Adipocyte (in vitro differentiated cells): Measurements from ENCODE around the gene PUS3.
A peak's percentile ranks its signal among the peaks of the same experiment; 100 is the strongest.

ENCODE experiments used
- DNase-seq: peaks from one replicate; pipeline ENCODE4 v3.0.0-alpha.2; 2015; ENCODE audit warnings: low read depth
- H3K27me3 ChIP-seq: replicated peaks from 2 replicates; pipeline ENCODE4 v1.7.0; 2013; ENCODE audit warnings: mild to moderate bottlenecking, low read length, moderate library complexity; ENCODE audit not compliant: control insufficient read depth, insufficient read depth
- H3K36me3 ChIP-seq: 2 replicates; pipeline ENCODE4 v1.7.0; 2013; ENCODE audit warnings: low read length, mild to moderate bottlenecking, moderate library complexity; ENCODE audit not compliant: control insufficient read depth, insufficient read depth, severe bottlenecking
- H3K4me1 ChIP-seq: 2 replicates; pipeline ENCODE4 v1.7.0; 2013; ENCODE audit warnings: mild to moderate bottlenecking, low read length, moderate library complexity; ENCODE audit not compliant: control insufficient read depth, insufficient read depth
- H3K4me3 ChIP-seq: 2 replicates; pipeline ENCODE4 v1.7.0; 2013; ENCODE audit warnings: mild to moderate bottlenecking, low read length, moderate library complexity
- H3K9ac ChIP-seq: 2 replicates; pipeline ENCODE4 v1.7.0; 2013; ENCODE audit warnings: mild to moderate bottlenecking, low read length, moderate library complexity
- H3K9me3 ChIP-seq: 2 replicates; pipeline ENCODE4 v1.7.0; 2013; ENCODE audit warnings: mild to moderate bottlenecking, low read length, moderate library complexity; ENCODE audit not compliant: control insufficient read depth

Gene PUS3

DNA sequence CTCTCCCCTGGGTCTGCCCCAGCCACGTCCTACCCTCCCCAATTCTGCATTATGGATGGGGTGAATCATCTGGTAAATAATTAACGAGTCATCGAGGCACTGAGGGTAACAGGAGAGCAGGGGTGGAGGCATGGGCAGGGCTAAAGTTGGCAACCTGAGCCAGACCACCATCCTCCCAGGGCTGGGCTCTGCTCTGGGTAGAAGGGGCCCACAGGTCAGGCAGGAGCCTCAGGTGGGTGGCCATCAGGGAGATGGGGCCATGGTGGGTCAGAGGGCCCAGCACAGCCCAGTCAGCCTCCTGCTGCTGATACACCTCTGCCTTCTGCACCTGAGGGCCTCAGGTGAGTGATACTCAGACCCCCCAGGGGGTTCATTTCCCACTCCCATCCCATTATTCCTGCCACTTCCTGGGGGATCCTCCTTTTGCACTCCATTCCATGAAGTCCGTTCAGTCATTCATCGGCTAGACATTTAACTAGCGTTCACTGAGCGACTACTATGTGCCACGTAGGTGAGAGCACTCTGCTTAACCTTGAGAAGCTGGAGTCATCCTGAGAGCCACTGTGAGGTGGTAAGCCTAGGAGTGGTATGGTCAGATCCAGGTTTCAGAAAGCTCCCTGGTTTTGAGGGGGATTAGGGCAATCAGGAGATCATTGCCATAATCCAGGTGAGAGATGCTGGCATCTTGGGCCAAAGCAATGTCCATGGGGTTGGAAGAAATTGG is 43.0 kb upstream of the PUS3 start, which contains the start of gene VSIG10L2:
TSS of gene VSIG10L2 (plus strand) at position 248 of the 724 bp plus-strand sequence. CDS start at position 260, 12 bp downstream.
- Histone ChIP-seq H3K27me3 (no peaks in the 10 kb centered on the region), H3K9me3 (no peaks in the 10 kb centered on the region), H3K9ac (no peak within 1 kb of the TSS), H3K36me3 (no peaks in the 10 kb centered on the region), H3K4me1 (peaks cover 4% of the 10 kb centered on the region), H3K4me3 (no peak within 1 kb of the TSS)
- DNase-seq: no peak

DNA sequence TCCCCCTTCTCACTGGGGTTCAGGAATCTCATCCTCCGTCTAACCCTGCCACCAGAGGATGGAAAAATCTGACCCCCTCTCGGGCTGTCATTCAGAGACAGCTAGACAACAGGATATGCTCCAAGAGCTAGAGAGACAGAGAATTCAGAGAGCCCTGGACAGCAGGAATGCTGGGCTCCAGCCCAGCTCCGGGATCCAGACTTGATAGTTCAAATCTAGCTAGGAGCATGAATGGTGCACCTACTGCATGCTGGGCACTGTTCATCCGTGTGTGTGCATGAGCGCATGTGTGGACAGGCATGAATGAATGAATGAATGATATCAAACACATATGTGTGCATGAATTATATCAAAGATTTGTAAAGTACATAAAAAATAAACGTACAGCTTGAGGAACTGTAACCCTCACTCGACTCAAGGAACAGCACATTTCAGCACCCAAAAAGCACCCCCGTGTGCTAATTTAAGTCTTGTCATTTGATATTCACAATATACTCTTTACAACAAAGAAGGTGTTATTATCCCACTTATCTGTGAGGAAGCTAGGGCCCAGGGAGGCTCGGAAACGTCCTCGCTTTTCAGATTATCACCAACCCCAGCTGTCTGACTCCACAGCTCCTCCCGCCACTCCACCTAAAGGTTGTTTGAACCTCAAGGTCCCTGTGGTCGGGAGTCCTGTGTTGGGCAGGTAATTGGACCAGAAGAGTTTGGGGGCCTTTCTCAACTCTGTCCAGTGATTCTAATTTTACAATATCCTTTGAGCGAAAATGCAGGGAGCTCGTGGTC is 42.2 kb upstream of the PUS3 start:
- Histone ChIP-seq H3K36me3 (no peaks in the 10 kb centered on the region), H3K4me1 (no peaks in the 10 kb centered on the region), H3K4me3 (no peak overlapping the region), H3K9ac (no peak overlapping the region), H3K9me3 (no peaks in the 10 kb centered on the region), H3K27me3 (no peaks in the 10 kb centered on the region)
- DNase-seq: no peak

DNA sequence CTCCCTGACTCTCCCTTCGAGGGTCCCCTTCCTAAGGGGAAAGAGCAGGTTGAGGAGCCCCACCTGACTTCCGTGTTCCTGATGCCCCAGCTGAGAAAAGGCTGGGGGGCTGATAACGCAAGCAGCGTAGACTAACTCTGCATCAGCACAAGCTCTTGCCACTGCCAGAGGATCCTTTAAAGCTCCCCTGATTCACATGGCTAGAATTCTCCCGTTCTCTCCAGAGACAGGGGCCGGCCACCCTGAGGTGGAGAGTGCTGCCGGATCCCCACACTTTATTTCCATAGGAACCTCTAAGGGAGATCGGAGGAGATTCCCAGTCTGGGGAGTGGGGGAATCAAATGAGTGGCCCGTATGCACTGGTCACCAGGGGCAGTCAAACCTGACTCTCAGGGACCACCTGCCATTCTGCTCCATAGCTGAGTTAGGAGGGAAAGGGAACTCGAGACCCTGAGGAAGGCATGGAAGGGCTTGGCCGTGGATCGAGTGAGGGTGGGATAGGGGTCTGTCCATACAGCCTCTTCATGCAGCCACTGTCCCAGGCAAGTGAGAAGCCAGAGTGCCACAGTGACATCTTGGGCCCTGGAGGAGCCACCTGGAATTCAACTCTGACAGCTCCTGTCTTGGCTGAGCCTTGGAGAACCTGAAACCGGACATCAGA is 41.5 kb upstream of the PUS3 start:
- Histone ChIP-seq H3K4me3 (no peak overlapping the region), H3K9me3 (no peaks in the 10 kb centered on the region), H3K27me3 (no peaks in the 10 kb centered on the region), H3K9ac (no peak overlapping the region), H3K4me1 (no peaks in the 10 kb centered on the region), H3K36me3 (no peaks in the 10 kb centered on the region)
- DNase-seq: no peak

DNA sequence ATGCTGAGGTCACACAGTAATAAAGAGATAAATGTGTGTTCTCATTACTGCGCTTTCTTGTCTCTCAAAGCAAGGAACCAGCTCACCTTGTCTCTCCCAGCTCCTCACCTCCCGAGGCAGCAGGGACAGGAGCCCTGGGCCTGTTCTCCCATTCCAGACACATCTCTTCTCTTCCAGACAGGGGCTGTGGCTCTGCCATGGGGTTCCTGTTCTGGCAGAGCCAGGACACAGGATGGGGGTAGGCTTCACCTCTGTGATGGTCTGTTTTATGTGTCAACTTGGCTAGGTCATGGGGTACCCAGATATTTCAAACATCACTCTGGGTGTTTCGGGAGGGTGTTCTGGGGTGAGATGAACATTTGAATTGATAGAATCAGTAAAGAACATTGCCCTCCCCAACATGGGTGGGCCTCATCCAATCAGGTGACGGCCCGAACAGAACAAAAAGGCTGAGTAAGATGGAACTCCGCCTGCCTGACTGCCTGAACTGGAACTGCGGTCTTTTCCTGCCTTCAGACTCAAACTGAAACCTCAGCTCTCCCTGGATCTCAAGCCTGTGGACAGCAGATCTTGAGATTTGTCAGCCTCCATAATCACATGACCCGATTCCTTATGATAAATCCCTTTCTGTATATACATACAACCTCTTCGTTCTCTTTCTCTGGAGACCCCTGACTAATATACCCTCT is 40.8 kb upstream of the PUS3 start:
- Histone ChIP-seq H3K27me3 (no peaks in the 10 kb centered on the region), H3K4me3 (no peak overlapping the region), H3K4me1 (no peaks in the 10 kb centered on the region), H3K9ac (no peak overlapping the region), H3K9me3 (no peaks in the 10 kb centered on the region), H3K36me3 (no peaks in the 10 kb centered on the region)
- DNase-seq: no peak

DNA sequence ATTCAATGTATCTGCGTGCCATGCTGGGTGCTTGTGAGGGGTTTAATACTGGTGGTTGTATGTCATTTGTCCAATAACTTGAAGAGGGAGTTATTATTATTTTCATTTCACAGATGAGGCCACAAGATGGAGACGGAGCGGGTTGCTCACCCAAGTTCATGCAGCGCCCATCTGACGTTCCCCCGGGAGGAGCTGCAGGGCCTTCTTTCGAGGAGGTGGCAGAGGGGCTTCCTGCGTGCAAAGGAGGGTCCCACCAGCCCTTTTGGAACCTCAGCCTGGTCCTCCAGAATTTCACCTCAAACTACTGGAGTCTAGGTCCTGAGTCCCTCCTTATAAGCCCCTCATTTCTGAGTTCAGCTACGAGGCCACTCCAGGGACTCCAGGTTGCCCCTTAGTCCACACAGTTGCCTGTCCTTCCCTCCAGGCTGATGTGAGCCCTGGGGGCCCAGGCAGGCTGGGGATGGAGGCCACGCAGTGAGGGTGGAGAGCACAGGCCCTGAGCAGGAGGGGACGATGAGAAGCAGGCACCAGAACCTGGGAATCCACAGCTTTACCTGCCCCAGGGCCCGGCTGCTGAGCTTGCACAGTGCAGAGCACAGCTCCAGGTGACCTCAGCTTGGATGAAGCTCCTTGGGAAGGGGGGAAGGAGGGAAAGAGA is 39.9 kb upstream of the PUS3 start:
- Histone ChIP-seq H3K4me1 (no peaks in the 10 kb centered on the region), H3K36me3 (no peaks in the 10 kb centered on the region), H3K9ac (no peak overlapping the region), H3K9me3 (no peaks in the 10 kb centered on the region), H3K4me3 (no peak overlapping the region), H3K27me3 (no peaks in the 10 kb centered on the region)
- DNase-seq: no peak

DNA sequence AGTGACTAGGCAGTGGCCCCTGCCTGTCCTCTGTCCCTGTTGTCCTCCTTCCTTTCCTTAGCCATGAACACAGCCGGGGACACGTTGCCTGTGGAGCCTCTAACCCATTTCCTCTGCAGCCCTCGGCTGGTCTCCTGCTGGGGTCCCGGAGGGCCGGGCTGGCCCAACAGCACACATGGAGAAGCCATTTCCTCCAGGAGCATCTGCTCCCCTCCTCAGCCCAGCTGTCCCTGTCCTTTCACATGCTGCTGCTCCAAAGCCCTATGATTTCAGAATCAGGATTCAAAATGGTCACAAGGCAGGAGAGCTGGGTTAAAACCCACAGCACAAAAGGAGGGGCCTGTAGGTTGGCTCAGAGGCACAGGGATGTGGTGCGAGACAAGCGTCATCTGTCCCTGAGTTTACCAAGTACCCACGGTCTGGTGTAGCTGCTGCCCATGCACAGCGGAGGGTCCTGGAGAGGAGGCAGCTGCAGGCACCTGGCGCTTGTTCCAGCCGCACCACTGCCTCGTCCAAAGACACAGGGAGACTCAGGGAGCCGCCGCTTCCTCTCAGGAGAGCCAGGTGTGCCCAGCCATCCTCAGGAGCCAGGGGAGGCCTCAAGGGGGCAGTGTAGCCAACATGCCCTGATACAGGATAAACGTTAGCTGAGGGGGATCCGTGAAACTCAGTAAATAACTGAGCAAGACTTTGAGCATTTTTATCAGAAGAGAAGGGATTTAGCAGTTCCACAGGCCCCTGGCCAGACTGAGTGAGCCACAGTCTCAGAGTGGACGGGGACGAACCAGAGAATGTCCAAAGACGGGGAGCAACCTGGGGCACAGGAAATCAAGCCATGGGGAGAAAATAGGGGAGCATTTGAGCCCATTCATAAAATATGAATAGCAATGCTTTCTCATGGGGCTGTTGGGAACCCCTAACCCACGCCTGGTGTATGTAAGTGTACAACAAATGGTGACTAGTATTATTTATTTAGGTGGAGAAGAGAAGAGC is 38.9 kb upstream of the PUS3 start:
- Histone ChIP-seq H3K4me3 (no peak overlapping the region), H3K9ac (no peak overlapping the region), H3K27me3 (no peaks in the 10 kb centered on the region), H3K4me1 (no peaks in the 10 kb centered on the region), H3K36me3 (no peaks in the 10 kb centered on the region), H3K9me3 (no peaks in the 10 kb centered on the region)
- peak; percentile 34 for DNase-seq

DNA sequence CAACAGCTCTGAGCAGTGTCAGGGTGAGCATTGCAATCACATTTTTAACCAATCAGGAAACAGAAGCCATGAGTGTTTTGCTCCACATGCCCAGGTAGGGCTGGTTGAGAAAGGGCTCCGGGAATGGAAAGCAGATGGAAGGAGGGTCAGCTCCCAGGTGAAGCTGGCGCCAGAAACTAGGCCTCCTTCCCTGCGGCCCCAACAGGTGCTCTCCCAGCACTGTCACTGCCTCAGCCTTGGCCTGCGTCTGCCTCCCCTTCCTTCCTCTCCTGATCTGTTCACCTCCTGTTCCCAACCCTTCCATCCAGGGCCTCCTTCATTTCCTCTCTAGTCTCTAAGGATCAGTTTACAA is 38.2 kb upstream of the PUS3 start:
- Histone ChIP-seq H3K36me3 (no peaks in the 10 kb centered on the region), H3K9ac (no peak overlapping the region), H3K4me1 (no peaks in the 10 kb centered on the region), H3K9me3 (no peaks in the 10 kb centered on the region), H3K4me3 (no peak overlapping the region), H3K27me3 (no peaks in the 10 kb centered on the region)
- no peak for DNase-seq

DNA sequence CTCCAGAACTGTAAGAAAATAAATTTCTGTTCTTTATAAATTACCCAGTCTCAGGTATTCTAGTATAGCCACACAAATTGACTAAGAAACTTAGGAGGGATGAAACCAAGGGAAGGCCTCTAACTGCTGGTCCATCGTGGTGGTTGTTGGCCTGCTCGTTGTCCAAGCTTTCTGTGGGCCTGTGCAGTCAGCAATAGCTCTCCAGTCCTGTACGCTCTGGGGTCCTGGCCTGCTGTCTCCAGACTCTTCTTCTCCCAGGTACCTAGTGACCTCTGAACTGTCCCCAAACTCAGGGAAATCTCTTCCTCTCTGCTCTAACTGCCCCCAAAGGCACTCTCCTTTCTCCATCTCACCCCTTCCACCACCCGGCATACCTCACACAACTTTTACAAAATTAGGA is 37.1 kb upstream of the PUS3 start:
- no peaks in the 10 kb centered on the region for H3K27me3 ChIP-seq
- no peaks in the 10 kb centered on the region for H3K4me1 ChIP-seq
- no peaks in the 10 kb centered on the region for H3K9me3 ChIP-seq
- DNase-seq: no peak
- no peak overlapping the region for H3K4me3 ChIP-seq
- no peaks in the 10 kb centered on the region for H3K36me3 ChIP-seq
- no peak overlapping the region for H3K9ac ChIP-seq

DNA sequence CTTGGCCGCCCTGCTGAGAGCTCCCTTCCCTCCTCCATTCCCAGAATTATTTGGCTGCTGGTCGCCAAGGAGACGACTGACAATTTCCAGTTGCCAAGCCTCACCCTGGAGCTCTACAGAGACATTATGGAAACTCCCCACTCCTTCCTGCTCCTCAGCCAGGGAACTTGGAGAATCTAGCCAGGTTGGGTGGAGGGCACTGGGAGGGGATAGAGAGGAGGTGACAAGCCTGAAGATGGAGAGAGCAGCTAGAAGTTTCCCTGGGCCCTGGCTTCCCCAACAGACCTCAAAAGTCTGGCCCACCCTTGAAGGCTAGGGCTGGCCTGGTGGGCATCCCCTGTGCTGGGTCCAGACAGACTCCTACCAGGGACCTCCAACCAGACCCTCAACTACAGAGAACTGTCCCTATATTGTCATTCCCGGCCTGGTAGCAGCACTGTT is 36.1 kb upstream of the PUS3 start:
- H3K36me3 ChIP-seq: no peaks in the 10 kb centered on the region
- no peaks in the 10 kb centered on the region for H3K27me3 ChIP-seq
- no peaks in the 10 kb centered on the region for H3K9me3 ChIP-seq
- no peak overlapping the region for H3K4me3 ChIP-seq
- no peaks in the 10 kb centered on the region for H3K4me1 ChIP-seq
- DNase-seq: no peak
- no peak overlapping the region for H3K9ac ChIP-seq

DNA sequence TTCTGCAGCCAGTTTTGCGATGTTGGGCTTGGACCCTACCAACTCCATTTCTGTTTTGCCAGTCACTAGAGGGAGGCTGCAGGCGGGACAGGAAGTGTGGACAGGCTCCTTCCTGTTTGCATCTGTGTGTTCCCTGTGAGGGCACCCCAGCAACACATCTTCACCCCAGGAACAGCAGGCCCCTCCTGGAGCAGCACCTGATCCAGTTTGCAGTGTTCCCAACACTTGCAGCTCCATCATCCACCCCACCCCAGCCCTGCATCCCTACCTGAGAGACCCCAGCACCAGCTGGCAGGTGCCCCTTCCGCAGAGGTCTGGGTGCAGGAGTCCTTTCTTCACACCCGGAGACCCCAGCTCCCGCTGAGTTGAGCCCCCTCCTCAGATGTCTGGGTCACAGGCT is 35.4 kb upstream of the PUS3 start:
- no peak overlapping the region for H3K4me3 ChIP-seq
- H3K9ac ChIP-seq: no peak overlapping the region
- H3K9me3 ChIP-seq: no peaks in the 10 kb centered on the region
- no peak for DNase-seq
- H3K27me3 ChIP-seq: no peaks in the 10 kb centered on the region
- H3K4me1 ChIP-seq: no peaks in the 10 kb centered on the region
- no peaks in the 10 kb centered on the region for H3K36me3 ChIP-seq
